ENCODE results near the gene BBIP1.
"Not testable (repeated sequence)": the region's sequence is repeated elsewhere in the genome, so short reads cannot be mapped to it uniquely, and the experiment has no call there.

Gene BBIP1

GRCh38 chr10:110919971-110920881, 1.2 kb upstream of the BBIP1 start:
- peak in 1 of 5 experiments; percentile 42 for DNase-seq

GRCh38 chr10:110919349-110919931, 460 bp upstream of the BBIP1 start, which contains the start of gene SHOC2:
TSS of gene SHOC2 (plus strand) at chr10:110919604. CDS start at chr10:110964359, 44,755 bp downstream.
- peak; percentile 91 to 100 (median 99) for DNase-seq

GRCh38 chr10:110918269-110918642, 724 bp downstream of the BBIP1 start:
- DNase-seq, result peak in 4 of 5 experiments; percentile 62 to 83 (median 74)

- DNase-seq, result no peak
Observed at GRCh38 chr10:110916554-110917346, 2.2 kb downstream of the BBIP1 start.

GRCh38 chr10:110915600-110915999, 3.4 kb downstream of the BBIP1 start:
- not testable (repeated sequence) for DNase-seq

GRCh38 chr10:110915035-110915434, 3.9 kb downstream of the BBIP1 start:
- no peak for DNase-seq

- no peak for DNase-seq
Observed at GRCh38 chr10:110914431-110914830, 4.5 kb downstream of the BBIP1 start.

GRCh38 chr10:110912374-110912773, 6.6 kb downstream of the BBIP1 start:
- no peak for DNase-seq

GRCh38 chr10:110910138-110910537, 8.8 kb downstream of the BBIP1 start:
- DNase-seq, result no peak

GRCh38 chr10:110903280-110904278, 15.4 kb downstream of the BBIP1 start:
- DNase-seq, result peak in 1 of 5 experiments; percentile 57

- no peak for DNase-seq
Observed at GRCh38 chr10:110901954-110902819, 16.8 kb downstream of the BBIP1 start.

GRCh38 chr10:110900983-110901382, 18.0 kb downstream of the BBIP1 start:
- DNase-seq, result no peak

- DNase-seq, result no peak
Observed at GRCh38 chr10:110898391-110898790, 20.6 kb downstream of the BBIP1 start.

GRCh38 chr10:110897184-110897583, 21.8 kb downstream of the BBIP1 start:
- no peak for DNase-seq

GRCh38 chr10:110893559-110894179, 25.3 kb downstream of the BBIP1 start:
- DNase-seq, result peak in 2 of 5 experiments; percentile 30 to 70

- no peak for DNase-seq
Observed at GRCh38 chr10:110892602-110893288, 26.2 kb downstream of the BBIP1 start.

GRCh38 chr10:110887560-110887959, 31.4 kb downstream of the BBIP1 start:
- DNase-seq, result no peak

GRCh38 chr10:110885932-110886674, 32.9 kb downstream of the BBIP1 start:
- no peak for DNase-seq

GRCh38 chr10:110883924-110884323, 35.1 kb downstream of the BBIP1 start:
- no peak for DNase-seq
